Activated CD4-positive, alpha-beta T cell treated with anti-CD3 and anti-CD28 coated beads, Interleukin-2, amount 10 ng/mL, durations not matched to agents 24 days and 14 days (primary cell): ENCODE measurements around the gene CACNB4. TPM values are rescaled to one million over a fixed set of nuclear protein-coding genes. Genes with fewer than 3 reads are reported as not detected.

Experiments
- DNase-seq: peaks from one replicate; pipeline ENCODE4 v3.0.0; 2022
- H3K27ac Mint-ChIP-seq: one replicate; pipeline ENCODE4 v1.8.0; 2022; ENCODE audit warnings: mild to moderate bottlenecking, mixed read lengths
- H3K27me3 Mint-ChIP-seq: one replicate; pipeline ENCODE4 v1.8.0; 2022; ENCODE audit warnings: mixed read lengths
- H3K36me3 Mint-ChIP-seq: one replicate; pipeline ENCODE4 v1.8.0; 2022; ENCODE audit warnings: low read depth, mild to moderate bottlenecking, mixed read lengths
- H3K4me1 Mint-ChIP-seq: one replicate; pipeline ENCODE4 v1.8.0; 2021; ENCODE audit warnings: mixed read lengths
- H3K4me3 Mint-ChIP-seq: one replicate; pipeline ENCODE4 v1.8.0; 2022; ENCODE audit warnings: mild to moderate bottlenecking, moderate library complexity, mixed read lengths
- H3K9me3 Mint-ChIP-seq: one replicate; pipeline ENCODE4 v1.8.0; 2021; ENCODE audit warnings: mixed read lengths
- intact Hi-C: fragments of 100-400 bp; cut with micrococcal nuclease; formaldehyde crosslinking; loops from one replicate; pipeline ENCODE4 v1.15.1; 2023
- total RNA-seq: library from RNA; stranded (reverse); gene quantifications from 2 replicates; pipeline ENCODE4 v1.2.3, GENCODE V29; 2022

CACNB4 gene
- total RNA-seq, 1 donor from 2014 or later = 0.19 TPM

DNA sequence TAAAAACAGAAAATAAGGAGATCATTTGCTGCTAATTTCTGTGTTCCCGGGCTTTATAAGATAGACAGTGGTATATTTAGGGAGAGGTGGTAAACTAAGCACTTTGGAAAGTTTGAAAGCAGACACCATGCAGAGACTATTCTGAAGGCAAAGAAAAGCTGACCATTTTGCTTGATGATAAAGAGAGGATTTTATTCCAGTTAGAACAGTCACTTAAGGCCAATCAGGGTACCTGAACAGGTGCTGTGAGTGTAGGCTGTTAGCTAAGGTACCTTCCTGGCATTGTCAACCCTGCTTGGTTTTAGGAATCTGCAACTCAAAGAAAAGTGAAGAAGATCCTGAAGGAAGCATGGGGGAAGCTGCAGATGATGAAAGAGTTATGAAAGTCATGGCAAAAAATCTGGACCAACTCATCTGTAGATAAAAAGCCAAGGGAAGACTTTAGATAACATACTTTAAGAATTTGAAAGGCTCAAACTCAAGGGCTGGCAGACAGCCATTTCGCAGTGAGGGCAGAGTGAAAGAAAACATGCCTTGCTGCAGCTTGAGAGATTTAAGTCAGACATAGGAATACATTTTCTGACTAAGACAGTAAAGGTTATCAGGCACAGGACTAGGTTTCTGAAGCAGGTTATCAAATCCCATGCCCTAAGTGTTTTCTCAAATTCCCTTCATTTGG, 190.5 kb downstream of the CACNB4 start:
- no peak overlapping the region for H3K27ac Mint-ChIP-seq

DNA sequence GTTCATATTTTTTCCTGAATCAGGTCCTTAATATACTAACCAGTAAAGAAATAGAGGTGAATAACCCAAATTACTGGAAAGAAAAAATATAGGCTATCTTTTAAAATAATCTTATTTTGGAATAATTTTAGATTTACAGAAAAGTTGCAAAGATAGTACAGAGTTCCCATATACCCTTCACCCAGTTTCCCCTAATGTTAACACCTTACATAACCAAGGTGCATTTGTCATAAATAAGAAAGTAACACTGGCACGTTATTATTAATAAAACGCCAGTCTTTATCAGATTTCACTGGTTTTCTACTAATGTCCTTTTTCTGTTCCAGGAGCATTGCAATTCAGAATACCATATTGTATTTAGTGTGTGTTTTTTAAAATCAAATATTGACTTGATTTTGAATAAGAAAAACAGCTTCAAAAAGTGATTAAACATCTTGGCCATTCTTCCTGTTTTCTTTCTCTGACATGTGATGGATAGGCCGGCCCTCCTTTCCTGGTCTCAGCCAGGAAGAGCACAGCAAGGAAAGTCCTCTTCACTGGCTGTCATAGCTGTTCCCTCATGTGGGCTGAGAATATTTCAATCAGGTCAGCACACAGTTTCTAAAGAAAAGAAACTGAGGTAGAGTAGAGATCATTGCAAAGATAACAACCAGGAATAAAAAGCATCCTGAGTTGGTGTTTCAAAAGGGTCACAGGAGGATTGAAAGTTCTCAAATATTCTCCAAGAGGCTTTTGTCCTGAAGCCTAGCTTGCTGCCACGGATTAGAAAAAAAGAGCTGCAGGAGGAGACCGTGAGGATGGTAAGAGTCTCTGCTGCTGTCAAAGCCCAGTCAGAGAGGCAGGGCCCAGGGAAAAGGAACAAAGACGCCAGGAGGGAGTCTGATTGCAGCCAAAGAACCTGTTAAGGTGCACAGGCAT, 191.3 kb downstream of the CACNB4 start:
- DNase-seq = no peak
- H3K27ac Mint-ChIP-seq = no peak overlapping the region
- H3K4me1 Mint-ChIP-seq = no peaks in the 10 kb centered on the region
- intact Hi-C loops = no loop called here
- H3K27me3 Mint-ChIP-seq = peaks cover 11% of the 10 kb centered on the region
- H3K4me3 Mint-ChIP-seq = no peak overlapping the region
- H3K9me3 Mint-ChIP-seq = peaks cover 3% of the 10 kb centered on the region
- H3K36me3 Mint-ChIP-seq = no peaks in the 10 kb centered on the region

More for the DNA sequence above, 190.5 kb downstream of the CACNB4 start:
- intact Hi-C loops = no loop called here
- DNase-seq = no peak
- Mint-ChIP-seq H3K4me3 (no peak overlapping the region), H3K27me3 (peaks cover 13% of the 10 kb centered on the region), H3K4me1 (no peaks in the 10 kb centered on the region), H3K36me3 (no peaks in the 10 kb centered on the region), H3K9me3 (peaks cover 3% of the 10 kb centered on the region)

DNA sequence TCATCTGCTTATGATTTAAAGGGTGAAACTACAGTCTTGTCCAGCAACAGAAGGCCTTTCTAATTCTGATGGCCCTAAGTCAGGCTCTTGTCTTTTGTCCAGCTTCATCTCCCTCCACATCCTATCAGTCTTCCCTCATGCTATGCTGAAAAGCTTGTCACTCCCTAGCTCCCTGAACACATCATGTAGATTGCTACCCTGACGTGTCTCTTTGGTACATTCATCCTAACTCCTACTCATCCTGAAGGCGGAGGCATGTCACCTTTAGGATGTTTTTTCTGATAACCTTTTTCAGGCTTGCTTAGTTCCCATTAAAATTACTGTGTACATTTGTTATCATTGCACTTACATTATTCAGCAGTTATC, 192.2 kb downstream of the CACNB4 start:
- no peak for DNase-seq
- Mint-ChIP-seq H3K4me3 (no peak overlapping the region), H3K27me3 (peaks cover 7% of the 10 kb centered on the region), H3K36me3 (no peaks in the 10 kb centered on the region), H3K9me3 (no peaks in the 10 kb centered on the region), H3K4me1 (no peaks in the 10 kb centered on the region), H3K27ac (no peak overlapping the region)
- intact Hi-C loops = no loop called here

DNA sequence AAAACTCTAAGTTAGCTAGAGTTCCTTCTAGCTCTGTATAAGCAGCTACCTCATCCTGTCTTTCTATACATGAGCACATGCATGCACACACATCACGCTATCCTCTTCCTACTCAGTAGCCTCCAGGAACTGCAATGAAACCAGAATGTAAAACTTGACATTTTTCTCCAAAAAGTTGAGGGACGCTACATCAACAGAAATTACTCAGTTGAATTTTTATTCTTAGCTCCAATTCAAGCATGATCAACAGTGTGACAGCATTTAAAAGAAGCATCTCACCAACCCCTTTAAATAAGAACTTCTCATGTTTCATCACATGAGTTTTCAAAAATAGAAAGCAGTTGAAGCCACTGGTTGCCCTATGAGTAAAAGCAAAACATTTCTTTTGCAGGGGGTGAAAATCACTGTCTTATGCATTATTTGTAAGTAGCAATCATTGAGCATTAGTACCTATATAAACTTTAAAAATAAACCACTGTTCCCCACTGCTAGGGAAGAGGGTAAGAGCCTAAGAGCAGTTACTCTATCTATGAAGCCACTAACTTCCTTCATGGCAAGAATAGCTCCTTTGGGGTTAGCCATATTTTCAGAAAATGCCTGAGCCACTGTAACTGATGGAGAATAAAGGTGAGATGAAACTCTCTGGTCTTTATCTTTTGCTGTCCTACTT, 192.7 kb downstream of the CACNB4 start:
- Mint-ChIP-seq H3K9me3 (no peaks in the 10 kb centered on the region), H3K4me3 (no peak overlapping the region), H3K27ac (no peak overlapping the region), H3K4me1 (no peaks in the 10 kb centered on the region), H3K36me3 (no peaks in the 10 kb centered on the region), H3K27me3 (peaks cover 7% of the 10 kb centered on the region)
- no peak for DNase-seq
- intact Hi-C loops = no loop called here

DNA sequence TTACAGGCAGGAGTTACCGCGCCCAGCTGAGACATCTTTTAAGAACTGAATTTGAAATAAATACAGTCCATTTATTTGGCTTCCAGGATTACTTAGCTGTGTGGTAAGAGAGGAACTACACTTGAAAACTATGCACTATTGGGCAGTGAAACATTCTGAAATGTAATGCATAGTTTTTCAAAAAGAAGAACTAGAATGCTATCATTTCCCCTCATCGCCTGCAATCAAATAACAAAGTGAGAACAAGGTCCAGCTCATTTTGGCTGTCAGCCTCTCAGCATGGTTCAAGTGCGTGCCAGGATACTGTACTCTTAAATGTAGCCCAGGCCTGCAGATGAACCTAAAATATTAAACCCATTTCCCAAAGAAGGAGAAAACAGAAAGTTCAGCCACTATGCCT, 194.0 kb downstream of the CACNB4 start:
- intact Hi-C loops = no loop called here
- Mint-ChIP-seq H3K4me3 (no peak overlapping the region), H3K9me3 (no peaks in the 10 kb centered on the region), H3K36me3 (no peaks in the 10 kb centered on the region), H3K27me3 (peaks cover 7% of the 10 kb centered on the region), H3K4me1 (no peaks in the 10 kb centered on the region), H3K27ac (no peak overlapping the region)
- no peak for DNase-seq

DNA sequence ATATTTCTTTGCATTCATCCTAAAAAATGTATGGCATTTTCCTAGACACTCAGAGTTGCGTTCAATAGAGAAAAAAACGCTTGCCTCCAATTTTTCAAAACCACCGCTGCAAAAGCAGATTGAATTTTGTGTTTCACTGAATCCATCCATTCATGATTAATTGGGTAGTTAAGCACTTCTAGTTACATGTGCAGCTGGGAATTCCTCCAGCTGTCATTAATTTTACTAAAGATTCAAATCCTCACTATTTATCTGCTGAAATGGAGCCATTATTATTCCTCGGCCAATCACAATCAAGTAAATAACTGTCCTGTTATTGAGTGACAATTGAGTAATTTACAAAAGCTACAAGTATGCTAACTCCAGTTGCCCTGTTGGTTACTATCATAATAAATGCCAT, 194.8 kb downstream of the CACNB4 start:
- intact Hi-C loops = no loop called here
- no peaks in the 10 kb centered on the region for H3K9me3 Mint-ChIP-seq
- H3K27ac Mint-ChIP-seq = no peak overlapping the region

DNA sequence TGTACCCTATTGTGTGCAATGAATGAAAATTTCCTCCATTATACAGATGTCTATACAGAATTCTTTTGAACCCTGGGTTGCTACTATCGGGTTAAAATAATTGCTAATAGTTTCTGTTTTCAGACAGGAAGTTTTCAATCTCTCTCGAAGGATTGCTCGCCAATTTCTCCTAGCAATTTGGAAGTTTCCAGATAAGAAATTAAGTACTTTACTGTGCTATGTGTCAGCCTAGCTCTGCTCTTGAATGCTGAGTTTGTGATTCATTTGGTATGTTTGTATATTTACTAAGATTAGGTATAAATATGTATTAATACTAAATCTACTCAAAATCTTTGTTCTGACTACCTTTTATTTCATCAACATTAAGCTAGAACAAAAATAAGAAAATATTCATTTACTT, 196.0 kb downstream of the CACNB4 start:
- H3K36me3 Mint-ChIP-seq = no peaks in the 10 kb centered on the region
- peaks cover 7% of the 10 kb centered on the region for H3K27me3 Mint-ChIP-seq
- intact Hi-C loops = no loop called here
- DNase-seq = no peak
- no peaks in the 10 kb centered on the region for H3K4me1 Mint-ChIP-seq
- no peaks in the 10 kb centered on the region for H3K9me3 Mint-ChIP-seq
- H3K27ac Mint-ChIP-seq = no peak overlapping the region
- no peak overlapping the region for H3K4me3 Mint-ChIP-seq

More for the DNA sequence above, 194.8 kb downstream of the CACNB4 start:
- DNase-seq = no peak
- Mint-ChIP-seq H3K36me3 (no peaks in the 10 kb centered on the region), H3K4me1 (no peaks in the 10 kb centered on the region), H3K4me3 (no peak overlapping the region), H3K27me3 (peaks cover 7% of the 10 kb centered on the region)

DNA sequence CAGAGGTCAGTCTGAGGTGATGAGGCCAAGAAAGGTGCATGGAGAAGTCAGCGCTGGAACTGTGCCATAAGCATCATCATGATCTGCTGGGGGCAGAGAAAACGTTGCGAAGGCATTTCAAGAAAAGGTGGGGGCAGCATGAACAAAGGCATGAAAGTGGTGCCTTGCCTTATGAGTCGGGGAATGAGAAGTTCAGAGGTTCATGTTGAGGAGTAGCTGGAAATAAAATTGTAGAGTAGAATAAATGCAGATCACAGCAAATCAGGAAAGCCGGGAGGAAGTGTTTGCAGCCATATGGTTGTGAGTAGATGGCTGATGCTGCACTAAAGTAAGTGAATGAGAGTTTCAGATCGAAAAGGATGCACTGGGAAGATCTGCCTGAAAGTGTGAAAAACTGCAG, 198.5 kb downstream of the CACNB4 start:
- H3K27me3 Mint-ChIP-seq = peaks cover 5% of the 10 kb centered on the region
- no peaks in the 10 kb centered on the region for H3K9me3 Mint-ChIP-seq
- intact Hi-C loops = no loop called here
- DNase-seq = no peak
- no peaks in the 10 kb centered on the region for H3K36me3 Mint-ChIP-seq
- H3K4me3 Mint-ChIP-seq = no peak overlapping the region
- H3K27ac Mint-ChIP-seq = no peak overlapping the region
- no peaks in the 10 kb centered on the region for H3K4me1 Mint-ChIP-seq

DNA sequence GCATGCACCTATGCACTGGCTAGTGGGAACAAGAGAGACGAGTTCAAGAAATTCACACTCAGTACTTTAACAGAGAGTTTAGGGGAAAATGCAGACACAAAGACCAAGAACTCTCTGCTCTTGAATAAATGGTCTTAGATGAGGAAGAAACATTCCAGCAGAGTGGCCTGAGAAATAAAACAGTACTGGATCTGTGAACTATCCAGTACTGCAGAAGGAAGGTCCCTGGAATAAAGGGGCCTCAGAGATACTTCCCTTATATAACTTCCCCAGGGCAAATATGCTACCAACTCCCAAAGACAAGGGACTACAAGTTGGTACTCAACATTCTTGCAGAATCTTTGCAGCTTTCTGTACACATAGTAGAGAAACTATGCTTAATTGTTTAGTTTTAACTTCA, 199.7 kb downstream of the CACNB4 start:
- no peak overlapping the region for H3K4me3 Mint-ChIP-seq
- DNase-seq = no peak
- H3K27me3 Mint-ChIP-seq = peaks cover 5% of the 10 kb centered on the region
- no peaks in the 10 kb centered on the region for H3K36me3 Mint-ChIP-seq
- no peak overlapping the region for H3K27ac Mint-ChIP-seq
- H3K9me3 Mint-ChIP-seq = peaks cover 4% of the 10 kb centered on the region
- no peaks in the 10 kb centered on the region for H3K4me1 Mint-ChIP-seq
- intact Hi-C loops = no loop called here

DNA sequence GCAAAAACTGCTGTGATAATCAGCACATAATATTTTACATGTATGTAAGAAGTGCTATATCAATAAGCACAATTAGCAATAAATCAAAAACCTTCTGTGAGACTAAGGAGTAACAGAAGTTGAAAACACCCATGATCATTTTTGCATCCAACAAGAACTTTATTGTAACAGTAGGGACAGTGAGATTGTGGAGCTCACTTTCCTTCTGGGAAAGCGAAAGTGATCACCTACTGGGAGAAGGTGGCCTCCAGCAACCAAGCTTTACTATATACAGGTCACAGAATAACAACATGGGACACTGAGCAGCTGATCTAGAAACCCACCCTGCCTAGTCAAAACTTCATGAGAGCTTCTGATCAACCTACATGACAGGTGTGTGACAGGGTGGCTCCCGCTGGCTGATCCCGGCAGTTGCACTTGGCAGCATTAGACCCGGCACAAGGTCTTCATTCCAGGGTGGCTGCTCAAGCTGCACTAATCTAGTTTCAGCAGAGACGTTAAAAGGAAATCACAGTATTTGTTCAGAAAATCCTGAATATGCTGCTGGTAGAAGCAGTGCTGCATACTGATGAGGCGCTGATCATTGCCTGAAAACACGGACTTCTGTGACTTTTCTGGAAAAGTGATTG, 207.2 kb downstream of the CACNB4 start:
- intact Hi-C loops = no loop called here
- no peak for DNase-seq
- H3K9me3 Mint-ChIP-seq = peaks cover 4% of the 10 kb centered on the region
- peaks cover 3% of the 10 kb centered on the region for H3K27me3 Mint-ChIP-seq
- no peaks in the 10 kb centered on the region for H3K36me3 Mint-ChIP-seq
- no peak overlapping the region for H3K27ac Mint-ChIP-seq
- H3K4me1 Mint-ChIP-seq = no peaks in the 10 kb centered on the region
- no peak overlapping the region for H3K4me3 Mint-ChIP-seq

DNA sequence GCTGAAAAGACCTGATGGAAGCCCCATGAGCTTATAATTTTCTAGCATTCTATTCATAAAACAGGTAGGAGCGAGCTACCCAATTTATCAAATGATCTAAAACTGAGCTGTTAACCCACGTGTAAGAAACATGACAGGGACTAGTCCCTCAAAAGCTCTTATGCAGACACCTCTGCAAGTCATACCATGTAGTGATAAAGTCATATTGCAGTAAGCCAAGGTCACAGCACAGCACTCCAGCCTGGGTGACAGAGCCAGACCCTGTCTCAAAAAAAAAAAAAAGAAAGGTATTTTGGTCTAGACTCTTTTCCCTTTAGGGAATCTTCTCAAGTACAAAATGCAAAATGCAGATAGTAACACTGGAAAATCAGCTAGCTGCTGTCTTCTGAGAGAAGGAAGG, 211.7 kb downstream of the CACNB4 start:
- Mint-ChIP-seq H3K27ac (no peak overlapping the region), H3K4me3 (no peak overlapping the region)
- intact Hi-C loops = no loop called here

DNA sequence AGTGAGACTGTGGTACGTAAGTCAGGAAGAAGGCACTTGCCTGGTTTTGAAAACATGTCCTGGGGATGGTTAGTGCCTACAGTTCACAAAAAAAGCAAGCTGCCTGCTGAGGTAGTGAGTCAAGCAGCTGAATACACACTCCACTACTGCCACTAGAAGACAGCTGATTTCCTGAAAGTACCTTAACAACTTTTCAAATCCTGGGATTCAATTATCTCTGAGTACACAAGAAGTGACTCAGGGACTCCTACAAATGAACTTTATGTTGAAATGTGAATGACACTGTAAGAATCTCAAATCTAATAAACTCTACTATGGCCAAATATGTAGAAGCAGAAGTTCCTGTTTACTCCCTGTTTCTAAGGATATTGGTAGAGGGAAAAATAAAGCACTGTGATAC, 212.6 kb downstream of the CACNB4 start:
- Mint-ChIP-seq H3K4me1 (no peaks in the 10 kb centered on the region), H3K4me3 (no peak overlapping the region), H3K27me3 (peaks cover 3% of the 10 kb centered on the region), H3K27ac (no peak overlapping the region), H3K9me3 (no peaks in the 10 kb centered on the region), H3K36me3 (no peaks in the 10 kb centered on the region)
- intact Hi-C loops = no loop called here
- DNase-seq = no peak

More for the DNA sequence above, 211.7 kb downstream of the CACNB4 start:
- no peak for DNase-seq
- no peaks in the 10 kb centered on the region for H3K4me1 Mint-ChIP-seq
- H3K36me3 Mint-ChIP-seq = no peaks in the 10 kb centered on the region
- peaks cover 3% of the 10 kb centered on the region for H3K27me3 Mint-ChIP-seq
- H3K9me3 Mint-ChIP-seq = no peaks in the 10 kb centered on the region

DNA sequence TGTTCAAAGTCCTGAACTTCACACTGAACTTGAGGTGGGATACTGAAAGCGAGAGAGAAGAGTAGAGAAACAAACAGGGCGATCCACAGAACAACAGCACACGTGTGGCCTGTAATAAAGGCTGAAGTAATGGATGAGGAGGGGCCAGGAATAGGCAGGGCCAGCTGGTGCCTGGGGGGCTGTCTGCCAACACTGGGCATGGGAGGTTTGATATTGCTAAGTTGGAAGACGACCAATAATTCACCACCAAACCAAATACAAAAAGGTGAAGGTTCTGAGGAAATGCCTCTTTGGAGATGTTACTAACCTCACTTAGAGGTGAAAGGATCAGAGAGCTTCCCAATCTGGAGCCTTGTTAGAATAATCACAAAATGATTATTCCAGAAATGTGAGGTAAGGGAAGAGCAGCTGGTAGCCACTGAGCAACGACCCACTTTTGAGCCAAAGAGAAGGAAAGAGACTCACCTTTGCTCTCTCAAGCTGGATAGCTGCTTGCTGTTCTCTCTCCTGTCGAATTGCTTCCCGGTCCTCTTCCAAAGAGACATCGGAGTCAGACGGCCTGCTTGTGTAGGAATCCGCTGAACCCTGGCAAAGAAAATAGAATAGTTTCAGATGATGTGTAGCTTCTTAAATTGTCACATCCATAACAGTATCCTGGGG, 215.9 kb downstream of the CACNB4 start:
- intact Hi-C loops = no loop called here

More for the DNA sequence above, 215.9 kb downstream of the CACNB4 start:
- Mint-ChIP-seq H3K27me3 (peaks cover 2% of the 10 kb centered on the region), H3K4me1 (peaks cover 4% of the 10 kb centered on the region), H3K9me3 (peaks cover 3% of the 10 kb centered on the region), H3K27ac (no peak overlapping the region), H3K36me3 (no peaks in the 10 kb centered on the region), H3K4me3 (no peak overlapping the region)
- no peak for DNase-seq
